HCEC 1CT (cell line): ENCODE measurements around the gene SPN.
"Not testable (repeated sequence)": the region's sequence is repeated elsewhere in the genome, so short reads cannot be mapped to it uniquely, and the experiment has no call there.

Experiments
- DNase-seq: peaks from one replicate; pipeline ENCODE4 v3.0.0-alpha.2; 2017

The SPN gene

DNA sequence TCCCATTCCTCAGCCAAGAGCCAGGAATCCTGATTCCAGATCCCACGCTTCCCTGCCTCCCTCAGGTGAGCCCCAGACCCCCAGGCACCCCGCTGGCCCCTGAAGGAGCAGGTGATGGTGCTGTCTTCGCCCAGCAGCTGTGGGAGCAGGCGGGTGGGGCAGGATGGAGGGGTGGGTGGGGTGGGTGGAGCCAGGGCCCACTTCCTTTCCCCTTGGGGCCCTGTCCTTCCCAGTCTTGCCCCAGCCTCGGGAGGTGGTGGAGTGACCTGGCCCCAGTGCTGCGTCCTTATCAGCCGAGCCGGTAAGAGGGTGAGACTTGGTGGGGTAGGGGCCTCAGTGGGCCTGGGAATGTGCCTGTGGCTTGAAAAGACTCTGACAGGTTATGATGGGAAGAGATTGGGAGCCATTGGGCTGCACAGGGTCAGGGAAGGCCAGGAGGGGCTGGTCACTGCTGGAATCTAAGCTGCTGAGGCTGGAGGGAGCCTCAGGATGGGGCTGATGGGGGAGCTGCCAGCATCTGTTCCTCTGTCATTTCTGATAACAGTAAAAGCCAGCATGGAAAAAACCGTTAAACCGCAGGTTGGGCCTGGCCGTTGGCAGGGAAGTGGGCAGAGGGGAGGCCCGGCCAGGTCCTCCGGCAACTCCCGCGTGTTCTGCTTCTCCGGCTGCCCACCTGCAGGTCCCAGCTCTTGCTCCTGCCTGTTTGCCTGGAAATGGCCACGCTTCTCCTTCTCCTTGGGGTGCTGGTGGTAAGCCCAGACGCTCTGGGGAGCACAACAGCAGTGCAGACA lies at the start of gene SPN:
Gene SPN, plus strand, starts transcription at position 232 of the 791 bp plus-strand sequence. Its CDS starts 482 bp downstream, at position 714.
- DNase-seq = no peak

DNA sequence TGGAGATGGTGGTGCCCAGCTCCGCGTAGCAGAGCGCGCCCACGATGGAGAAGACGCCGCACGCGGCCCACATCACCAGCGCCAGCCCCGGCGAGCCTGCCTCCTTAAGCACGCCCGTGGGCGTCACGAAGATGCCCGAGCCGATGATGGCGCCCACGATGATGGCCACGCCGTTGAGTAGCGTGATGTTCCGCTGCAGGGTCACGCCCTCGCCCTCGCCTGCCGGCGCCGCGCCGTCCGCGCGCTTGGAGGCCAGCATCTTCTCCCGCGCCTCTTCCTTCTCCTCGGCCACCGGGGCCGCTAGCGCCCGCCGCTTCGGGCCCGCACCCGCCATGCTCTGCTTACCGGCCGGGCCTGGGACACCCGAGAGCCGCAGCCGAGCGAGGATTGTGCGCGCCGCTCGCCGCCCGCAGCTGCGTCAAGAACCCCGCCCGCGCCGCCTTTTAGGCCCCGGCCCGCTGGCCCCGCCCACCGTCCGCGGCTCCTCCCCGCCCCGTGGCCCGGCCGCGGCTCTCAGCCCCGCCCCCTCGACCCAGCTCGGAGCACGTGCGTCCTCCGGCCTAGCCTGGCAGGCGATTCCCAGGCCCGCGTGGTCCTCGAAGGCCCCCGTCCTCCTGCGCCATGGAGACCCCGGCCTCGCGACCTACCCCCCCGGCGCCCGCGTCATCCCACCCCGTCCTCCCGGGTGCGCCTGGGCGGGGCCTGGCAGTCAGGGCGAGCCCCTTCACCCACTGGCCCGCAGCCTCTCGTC lies 49.6 kb upstream of the SPN start:
- DNase-seq = peak; percentile 73

DNA sequence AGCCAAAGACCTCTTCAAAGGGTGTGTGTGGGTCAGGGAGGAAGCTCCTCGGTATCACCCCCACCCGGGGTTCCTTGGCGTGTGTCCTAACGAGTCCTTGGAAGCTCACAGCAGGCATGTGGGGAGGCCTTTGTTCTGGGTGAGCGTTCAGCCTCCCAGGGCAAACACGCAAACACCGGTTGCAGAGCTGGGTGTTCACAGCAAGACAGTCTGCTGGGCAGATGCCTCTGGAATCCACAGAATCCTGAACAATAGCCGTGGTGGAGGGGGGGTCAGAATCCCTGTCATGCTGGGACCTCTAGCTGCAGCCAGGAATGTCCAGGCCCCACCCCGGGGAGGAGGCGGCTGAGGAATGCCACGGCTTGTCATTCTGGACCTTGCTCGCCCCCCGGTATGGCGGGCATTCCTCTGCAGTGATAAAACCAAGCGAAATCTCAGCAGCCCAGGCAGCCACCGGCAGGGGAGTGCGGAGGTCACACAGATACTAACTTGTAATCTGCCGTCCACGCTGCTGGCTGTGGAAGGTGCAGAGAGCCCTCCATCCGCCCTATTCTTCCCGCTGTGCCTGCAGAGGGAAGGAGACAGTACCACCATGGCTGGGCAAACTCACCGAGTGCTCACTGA lies 48.2 kb upstream of the SPN start:
- DNase-seq = not testable (repeated sequence)

GRCh38 chr16:29616127-29616526 lies 46.9 kb upstream of the SPN start:
- not testable (repeated sequence) for DNase-seq

DNA sequence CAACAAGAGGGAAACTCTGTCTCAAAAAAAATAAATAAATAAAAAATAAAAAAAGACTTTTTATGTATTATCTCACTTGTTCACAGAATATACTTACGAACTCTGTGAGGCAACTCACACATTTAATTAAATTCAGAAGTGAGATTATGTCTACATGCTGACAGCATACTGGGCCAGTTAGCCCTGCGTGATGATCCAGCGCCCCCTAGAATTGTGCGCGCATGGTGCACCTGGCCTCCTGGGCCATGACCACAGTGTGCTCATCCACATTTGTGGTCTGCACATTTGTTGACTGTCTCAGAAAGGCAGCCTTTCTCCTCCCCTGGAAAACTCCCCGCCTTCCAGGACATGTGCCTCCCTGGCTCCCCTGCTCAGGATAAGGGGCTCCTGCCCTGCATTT lies 42.5 kb upstream of the SPN start:
- DNase-seq = not testable (repeated sequence)

DNA sequence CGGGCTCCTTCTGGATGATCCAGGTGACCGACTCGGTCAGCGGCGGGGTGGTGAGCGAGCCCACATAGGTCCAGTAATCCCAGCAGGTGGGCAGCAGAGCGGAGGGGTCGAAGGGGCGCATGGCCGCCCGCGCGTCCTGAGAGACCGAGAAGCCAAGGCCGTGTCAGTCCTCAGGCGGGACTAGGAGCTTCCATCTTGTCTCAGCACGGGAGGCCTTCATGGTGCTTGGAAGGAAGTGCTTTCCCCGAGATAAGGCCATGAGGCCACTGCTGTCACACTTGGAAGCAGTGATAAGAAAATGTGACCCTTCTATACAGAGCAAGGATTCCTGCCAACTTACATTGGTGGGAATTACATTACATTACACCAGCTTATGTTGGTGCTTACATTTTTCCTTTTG lies 40.3 kb upstream of the SPN start:
- not testable (repeated sequence) for DNase-seq

DNA sequence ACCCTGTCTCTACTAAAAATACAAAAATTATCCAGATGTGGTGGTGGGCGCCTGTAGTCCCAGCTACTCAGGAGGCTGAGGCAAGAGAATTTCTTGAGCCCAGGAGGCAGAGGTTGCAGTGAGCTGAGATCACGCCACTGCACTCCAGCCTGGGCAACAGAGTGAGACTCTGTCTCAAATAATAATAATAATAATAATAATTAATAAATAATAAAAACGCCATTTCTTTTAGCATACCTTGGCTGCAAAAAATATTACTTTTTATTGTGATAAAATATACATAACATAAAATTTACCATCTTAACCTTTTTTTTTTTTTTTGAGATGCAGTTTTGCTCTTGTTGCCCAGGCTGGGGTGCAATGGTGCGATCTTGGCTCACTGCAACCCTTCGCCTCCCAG lies 39.8 kb upstream of the SPN start:
- DNase-seq = not testable (repeated sequence)

GRCh38 chr16:29625114-29625513 lies 37.9 kb upstream of the SPN start:
- not testable (repeated sequence) for DNase-seq

DNA sequence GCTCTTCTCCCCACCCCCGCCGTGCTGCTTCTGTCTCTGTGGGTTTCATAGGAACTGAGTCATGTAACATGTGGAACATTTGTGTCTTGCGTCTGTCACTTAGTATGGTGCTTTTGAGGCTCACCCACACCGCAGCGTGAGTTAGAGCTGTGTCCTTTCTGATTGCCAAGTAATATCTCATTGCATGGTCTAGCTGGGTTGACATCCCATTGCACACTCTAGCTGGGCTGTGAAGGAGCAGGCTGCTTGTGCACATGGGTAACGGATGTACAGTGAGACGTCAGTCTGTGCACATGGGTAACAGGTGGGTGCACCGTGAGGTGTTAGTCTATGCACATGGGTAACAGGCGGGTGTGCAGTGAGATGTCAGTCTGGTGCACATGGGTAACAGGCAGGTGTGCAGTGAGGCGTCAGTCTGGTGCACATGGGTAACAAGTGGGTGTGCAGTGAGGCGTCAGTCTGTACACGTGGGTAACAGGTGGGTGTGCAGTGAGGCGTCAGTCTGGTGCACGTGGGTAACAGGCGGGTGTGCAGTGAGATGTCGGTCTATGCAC lies 36.2 kb upstream of the SPN start:
- DNase-seq = not testable (repeated sequence)

- not testable (repeated sequence) for DNase-seq
These were observed 35.4 kb upstream of the SPN start for GRCh38 chr16:29627661-29628075.

- not testable (repeated sequence) for DNase-seq
These were observed 34.3 kb upstream of the SPN start for GRCh38 chr16:29628707-29629106.

DNA sequence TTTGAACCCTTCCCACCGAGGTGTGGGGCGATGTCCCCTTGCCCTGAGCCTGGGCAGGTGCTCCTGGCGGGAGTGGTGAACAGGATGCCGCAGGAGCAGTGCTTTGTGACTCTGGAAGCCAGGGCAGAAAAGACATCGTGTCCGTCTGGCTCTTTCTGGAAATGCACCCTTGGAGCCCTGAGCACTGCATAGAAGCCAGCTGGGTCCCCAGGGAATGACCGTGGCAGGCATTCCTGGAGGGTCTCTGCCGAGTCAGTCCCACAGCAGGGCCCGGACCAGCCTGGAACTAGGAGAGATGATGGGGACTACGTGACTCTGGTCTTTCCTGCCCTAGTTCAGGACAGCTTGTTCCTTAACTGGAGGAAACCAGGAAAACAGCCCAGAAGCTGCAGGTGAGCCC lies 33.7 kb upstream of the SPN start:
- DNase-seq = not testable (repeated sequence)

DNA sequence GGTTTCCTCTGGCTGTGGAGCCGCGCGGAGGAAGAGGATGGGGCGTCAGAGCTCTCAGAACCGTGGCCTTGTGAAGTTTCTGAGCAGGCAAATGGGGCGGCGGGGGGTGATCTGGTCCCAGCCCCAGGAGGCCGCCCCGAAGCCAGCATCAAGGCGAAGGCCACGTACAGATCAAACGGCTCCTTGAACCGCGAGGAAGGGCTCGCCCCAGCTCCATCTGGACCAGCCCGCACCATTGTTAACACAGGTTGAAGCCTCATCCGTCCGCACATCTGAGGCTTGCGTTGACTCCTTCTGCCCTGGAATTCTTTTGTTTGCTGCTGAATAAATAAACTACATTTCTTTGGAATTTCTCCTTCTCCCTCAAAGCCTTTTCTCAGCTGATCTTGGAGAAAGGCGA lies 31.4 kb upstream of the SPN start:
- not testable (repeated sequence) for DNase-seq

DNA sequence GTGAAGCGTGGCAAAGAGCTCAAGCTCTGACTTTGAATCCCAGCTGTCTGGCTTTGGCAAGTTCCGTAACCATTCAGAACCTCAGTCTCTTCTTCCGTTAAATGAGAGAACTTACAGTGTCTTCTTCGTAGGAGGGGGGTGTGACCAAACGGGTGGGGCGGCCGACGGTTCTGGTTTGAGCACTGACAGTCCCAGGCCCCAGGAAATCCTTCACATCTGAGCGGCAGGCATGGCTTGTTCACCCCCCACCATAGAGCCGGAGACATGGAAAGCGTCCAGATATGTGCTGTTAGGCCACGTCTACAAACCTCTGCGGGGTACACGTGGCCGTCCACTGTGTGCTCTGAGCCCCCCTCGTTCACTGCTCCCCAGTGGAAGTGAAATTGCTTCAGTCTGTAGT lies 27.1 kb upstream of the SPN start:
- DNase-seq = not testable (repeated sequence)

DNA sequence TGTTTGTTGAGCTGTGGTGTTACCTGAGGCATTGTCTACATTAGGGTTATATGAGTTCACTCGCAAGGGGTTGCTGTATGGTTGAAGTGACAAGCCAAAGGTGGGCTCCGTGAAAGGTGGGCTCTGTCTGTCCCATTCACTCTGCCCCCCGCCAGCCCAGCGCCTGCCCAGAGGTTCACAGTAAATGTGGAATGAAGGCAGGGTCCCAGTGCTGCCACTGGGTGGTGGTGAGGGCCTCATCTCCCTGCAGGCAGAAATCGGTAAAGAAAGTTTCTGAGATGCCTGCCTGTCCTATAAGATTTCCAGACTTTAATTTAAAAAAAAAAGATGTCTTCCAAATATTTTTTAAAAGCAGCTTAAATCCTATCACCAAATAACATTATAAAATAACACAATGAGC lies 26.7 kb upstream of the SPN start:
- DNase-seq = not testable (repeated sequence)

- not testable (repeated sequence) for DNase-seq
These were observed 24.3 kb upstream of the SPN start for GRCh38 chr16:29638751-29639150.

DNA sequence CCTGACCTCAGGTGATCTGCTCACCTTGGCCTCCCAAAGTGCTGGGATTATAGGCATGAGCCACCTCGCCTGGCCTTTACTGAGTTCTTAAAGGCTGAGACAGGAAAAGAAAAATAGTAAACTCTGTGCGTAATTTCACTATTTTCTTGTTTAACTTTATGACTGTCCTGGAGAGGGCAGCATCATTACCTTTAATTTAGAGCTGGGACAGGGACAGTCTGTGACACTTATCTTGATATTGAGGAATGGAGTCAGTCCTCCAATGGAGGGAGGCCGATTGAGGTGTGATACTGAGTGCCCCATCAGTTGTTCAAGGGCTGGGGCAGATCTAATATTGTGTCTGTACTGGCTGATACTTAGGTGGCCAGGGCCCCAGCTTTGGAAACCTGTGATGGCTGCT lies 21.5 kb upstream of the SPN start:
- peak; percentile 1 for DNase-seq

GRCh38 chr16:29643596-29643995 lies 19.5 kb upstream of the SPN start:
- no peak for DNase-seq

GRCh38 chr16:29644338-29644857 lies 18.6 kb upstream of the SPN start:
- no peak for DNase-seq

- no peak for DNase-seq
These were observed 17.9 kb upstream of the SPN start for GRCh38 chr16:29644973-29645693.

DNA sequence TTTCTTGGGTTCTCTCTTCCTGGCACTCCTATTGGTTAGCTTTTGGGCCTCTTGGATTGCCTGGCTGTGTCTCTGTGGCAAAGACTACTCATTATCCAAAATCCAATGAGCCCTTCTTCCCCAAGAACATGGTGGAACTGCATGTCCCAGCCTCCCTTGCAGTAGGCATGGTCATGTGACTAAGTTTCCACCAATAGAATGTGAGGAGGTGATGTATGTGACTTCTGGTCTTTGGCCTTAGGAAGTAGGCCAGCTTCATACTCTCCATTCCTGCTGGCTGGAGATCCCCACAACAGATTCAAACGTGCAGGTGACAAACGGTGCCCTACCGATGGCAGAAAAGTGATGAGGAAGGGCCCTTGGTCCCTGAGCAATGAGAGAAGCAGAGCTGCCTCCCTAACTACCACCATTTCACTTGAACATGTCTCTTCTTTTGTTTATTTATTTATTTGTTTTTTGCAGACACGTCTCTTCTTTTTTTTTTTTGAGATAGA lies 17.3 kb upstream of the SPN start:
- DNase-seq = no peak

DNA sequence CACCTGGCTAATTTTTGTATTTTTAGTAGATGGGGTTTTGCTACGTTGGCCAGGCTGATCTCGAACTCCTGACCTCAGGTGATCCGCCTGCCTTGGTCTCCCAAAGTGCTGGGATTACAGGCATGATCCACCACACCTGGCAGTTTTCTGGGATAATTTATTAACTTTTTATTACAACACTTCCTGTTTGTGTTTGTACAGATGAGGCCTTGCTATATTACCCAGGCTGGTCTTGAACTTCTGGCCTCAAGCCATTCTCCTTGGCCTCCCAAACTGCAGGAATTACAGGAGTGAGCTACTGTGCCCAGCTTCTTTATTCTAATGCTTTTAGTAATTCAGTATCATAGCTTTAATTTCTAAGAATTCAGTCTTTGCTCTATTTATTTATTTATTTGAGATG lies 16.1 kb upstream of the SPN start:
- DNase-seq = no peak
